ENCODE data around the gene SORCS2. TPM values are rescaled to one million over a fixed set of nuclear protein-coding genes. Genes with fewer than 3 reads are reported as not detected.

The SORCS2 gene
- total RNA-seq, 1 donor from 2014 or later = 7.2 TPM

- no peaks in the 10 kb centered on the region for H3K27me3 ChIP-seq
- no peak for TF ChIP-seq CTCF (IDR thresholded peaks at IDR 0.05)
- H3K4me1 ChIP-seq = no peaks in the 10 kb centered on the region
- ATAC-seq (no peak), DNase-seq (no peak)
- no peak overlapping the region for H3K27ac ChIP-seq
- no peaks in the 10 kb centered on the region for H3K36me3 ChIP-seq
- intact Hi-C loops (cut with DNase I) = no loop called here
- no peaks in the 10 kb centered on the region for H3K9me3 ChIP-seq
- H3K4me3 ChIP-seq = no peak overlapping the region
Measured at GRCh38 chr4:7469023-7469422, 276.7 kb downstream of the SORCS2 start.

GRCh38 chr4:7470111-7470510, 277.8 kb downstream of the SORCS2 start:
- H3K27ac ChIP-seq = no peak overlapping the region
- DNase-seq (no peak), ATAC-seq (no peak)
- intact Hi-C loops (cut with DNase I) = no loop called here
- H3K4me1 ChIP-seq = no peaks in the 10 kb centered on the region
- H3K36me3 ChIP-seq = no peaks in the 10 kb centered on the region
- no peaks in the 10 kb centered on the region for H3K9me3 ChIP-seq
- no peak overlapping the region for H3K4me3 ChIP-seq
- no peak for TF ChIP-seq CTCF (IDR thresholded peaks at IDR 0.05)
- no peaks in the 10 kb centered on the region for H3K27me3 ChIP-seq

GRCh38 chr4:7470522-7471128, 278.3 kb downstream of the SORCS2 start:
- H3K4me1 ChIP-seq = no peaks in the 10 kb centered on the region
- no peak overlapping the region for H3K4me3 ChIP-seq
- no peaks in the 10 kb centered on the region for H3K36me3 ChIP-seq
- H3K27ac ChIP-seq = no peak overlapping the region
- ATAC-seq (no peak), DNase-seq (no peak)
- no peak for TF ChIP-seq CTCF (IDR thresholded peaks at IDR 0.05)
- no peaks in the 10 kb centered on the region for H3K27me3 ChIP-seq
- no peaks in the 10 kb centered on the region for H3K9me3 ChIP-seq
- intact Hi-C loops (cut with DNase I) = no loop called here

GRCh38 chr4:7472442-7473013, 280.2 kb downstream of the SORCS2 start:
- no peak overlapping the region for H3K4me3 ChIP-seq
- intact Hi-C loops (cut with DNase I) = no loop called here
- DNase-seq (no peak), ATAC-seq (no peak)
- no peaks in the 10 kb centered on the region for H3K4me1 ChIP-seq
- no peaks in the 10 kb centered on the region for H3K9me3 ChIP-seq
- H3K27ac ChIP-seq = no peak overlapping the region
- H3K27me3 ChIP-seq = no peaks in the 10 kb centered on the region
- H3K36me3 ChIP-seq = no peaks in the 10 kb centered on the region
- TF ChIP-seq CTCF (IDR thresholded peaks at IDR 0.05) = no peak

- intact Hi-C loops (cut with DNase I) = no loop called here
- H3K27me3 ChIP-seq = no peaks in the 10 kb centered on the region
- H3K27ac ChIP-seq = no peak overlapping the region
Measured at GRCh38 chr4:7473081-7473480, 280.7 kb downstream of the SORCS2 start.

More at GRCh38 chr4:7473081-7473480, 280.7 kb downstream of the SORCS2 start:
- no peak for TF ChIP-seq CTCF (IDR thresholded peaks at IDR 0.05)
- Histone ChIP-seq H3K4me1 (no peaks in the 10 kb centered on the region), H3K9me3 (no peaks in the 10 kb centered on the region), H3K4me3 (no peak overlapping the region), H3K36me3 (no peaks in the 10 kb centered on the region)
- DNase-seq (no peak), ATAC-seq (no peak)
